Calu3 (cell line): Measurements from ENCODE around the gene PCP2. TPM values are rescaled to one million over a fixed set of nuclear protein-coding genes. Genes with fewer than 3 reads are reported as not detected.

ENCODE experiments used
- BruUV-seq: library from RNA; stranded (reverse); fragments of 400-500 nt; replicated peaks from 2 replicates; lab custom pipeline; 2021; lab: Mats Ljungman, UMichigan
- CTCF ChIA-PET: fragments of 300-600 bp; sonication (Branson Sonifier 250); formaldehyde crosslinking; loops from one replicate; lab custom pipeline; 2022; ENCODE audit warnings: antibody characterized with exemption; lab: Charles Lee
- DNase-seq: peaks from one replicate; pipeline ENCODE4 v3.0.0; 2022
- H3K27ac Mint-ChIP-seq: one replicate; pipeline ENCODE4 v1.8.0; 2022; ENCODE audit warnings: mixed read lengths; ENCODE audit not compliant: unreplicated experiment
- H3K27me3 Mint-ChIP-seq: one replicate; pipeline ENCODE4 v1.8.0; 2022; ENCODE audit warnings: mixed read lengths; ENCODE audit not compliant: unreplicated experiment
- H3K36me3 Mint-ChIP-seq: one replicate; pipeline ENCODE4 v1.8.0; 2022; ENCODE audit warnings: mild to moderate bottlenecking, moderate library complexity, mixed read lengths; ENCODE audit not compliant: insufficient read depth, unreplicated experiment
- H3K4me1 Mint-ChIP-seq: one replicate; pipeline ENCODE4 v1.8.0; 2022; ENCODE audit warnings: mild to moderate bottlenecking, low read depth, mixed read lengths; ENCODE audit not compliant: unreplicated experiment
- H3K4me3 Mint-ChIP-seq: one replicate; pipeline ENCODE4 v1.8.0; 2022; ENCODE audit warnings: mild to moderate bottlenecking, low read depth, moderate library complexity, mixed read lengths; ENCODE audit not compliant: unreplicated experiment
- H3K9me3 Mint-ChIP-seq: one replicate; pipeline ENCODE4 v1.8.0; 2022; ENCODE audit warnings: low read depth, mixed read lengths; ENCODE audit not compliant: unreplicated experiment
- intact Hi-C: fragments of 100-400 bp; cut with micrococcal nuclease; formaldehyde crosslinking; loops from one replicate; pipeline ENCODE4 v1.10.0; 2022; ENCODE audit not compliant: unreplicated experiment
- total RNA-seq: library from RNA; stranded (reverse); gene quantifications from 2 replicates; pipeline ENCODE4 v1.2.3, GENCODE V29; 2022
- TF ChIP-seq, protein P1 (sequence below): fragments of 200-600 bp; IDR thresholded peaks from one replicate; pipeline ENCODE4 v1.8.0; 2022; ENCODE audit warnings: antibody characterized with exemption; ENCODE audit not compliant: unreplicated experiment

The PCP2 gene
- total RNA-seq, 1 experiment from 2014 or later: not detected

- CTCF ChIA-PET: no interaction called here
- TF ChIP-seq, protein P1, sequence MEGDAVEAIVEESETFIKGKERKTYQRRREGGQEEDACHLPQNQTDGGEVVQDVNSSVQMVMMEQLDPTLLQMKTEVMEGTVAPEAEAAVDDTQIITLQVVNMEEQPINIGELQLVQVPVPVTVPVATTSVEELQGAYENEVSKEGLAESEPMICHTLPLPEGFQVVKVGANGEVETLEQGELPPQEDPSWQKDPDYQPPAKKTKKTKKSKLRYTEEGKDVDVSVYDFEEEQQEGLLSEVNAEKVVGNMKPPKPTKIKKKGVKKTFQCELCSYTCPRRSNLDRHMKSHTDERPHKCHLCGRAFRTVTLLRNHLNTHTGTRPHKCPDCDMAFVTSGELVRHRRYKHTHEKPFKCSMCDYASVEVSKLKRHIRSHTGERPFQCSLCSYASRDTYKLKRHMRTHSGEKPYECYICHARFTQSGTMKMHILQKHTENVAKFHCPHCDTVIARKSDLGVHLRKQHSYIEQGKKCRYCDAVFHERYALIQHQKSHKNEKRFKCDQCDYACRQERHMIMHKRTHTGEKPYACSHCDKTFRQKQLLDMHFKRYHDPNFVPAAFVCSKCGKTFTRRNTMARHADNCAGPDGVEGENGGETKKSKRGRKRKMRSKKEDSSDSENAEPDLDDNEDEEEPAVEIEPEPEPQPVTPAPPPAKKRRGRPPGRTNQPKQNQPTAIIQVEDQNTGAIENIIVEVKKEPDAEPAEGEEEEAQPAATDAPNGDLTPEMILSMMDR: no peak
- Mint-ChIP-seq H3K27ac (no peak overlapping the region), H3K9me3 (no peaks in the 10 kb centered on the region), H3K4me1 (no peaks in the 10 kb centered on the region), H3K4me3 (no peak overlapping the region), H3K27me3 (no peaks in the 10 kb centered on the region), H3K36me3 (no peaks in the 10 kb centered on the region)
- BruUV-seq: no TSS peak
- intact Hi-C loops: no loop called here
- no peak for DNase-seq
These were observed 28.4 kb upstream of the PCP2 start for GRCh38 chr19:7661744-7662538.

GRCh38 chr19:7658219-7658686 lies 24.7 kb upstream of the PCP2 start:
- Mint-ChIP-seq H3K9me3 (no peaks in the 10 kb centered on the region), H3K4me3 (no peak overlapping the region), H3K36me3 (peaks cover under 1% of the 10 kb centered on the region), H3K27ac (no peak overlapping the region), H3K27me3 (no peaks in the 10 kb centered on the region), H3K4me1 (peaks cover under 1% of the 10 kb centered on the region)
- TF ChIP-seq, protein P1: no peak
- DNase-seq: no peak
- CTCF ChIA-PET: no interaction called here
- no TSS peak for BruUV-seq
- intact Hi-C loops: no loop called here

DNA sequence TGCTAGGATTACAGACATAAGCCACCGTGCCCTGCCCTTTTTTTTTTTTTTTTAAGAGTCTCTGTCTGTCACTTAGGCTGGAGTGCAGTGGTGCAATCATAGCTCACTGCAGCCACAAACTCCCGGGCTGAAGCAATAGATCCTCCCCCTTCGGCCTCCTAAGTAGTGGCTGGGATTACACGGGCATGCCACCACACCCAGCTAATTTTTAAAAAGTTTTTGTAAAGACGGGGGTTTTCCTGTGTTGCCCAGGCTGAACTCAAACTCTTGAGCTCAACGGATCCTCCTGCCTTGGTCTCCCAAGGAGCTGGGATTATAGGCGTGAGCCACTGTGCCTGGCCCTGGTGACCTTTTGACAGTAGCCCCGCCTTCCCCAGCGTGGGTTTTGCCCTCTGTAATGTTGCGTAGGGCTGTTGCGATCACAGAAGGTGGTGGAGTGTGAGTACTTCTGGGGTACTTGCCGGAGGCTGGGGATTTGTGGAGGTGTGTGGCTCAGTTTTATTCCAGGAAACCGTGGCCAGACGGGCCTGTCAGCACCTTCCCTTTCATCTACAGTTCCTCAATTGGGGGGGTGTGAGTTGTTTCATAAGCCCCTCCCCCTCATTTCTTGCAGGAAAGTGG lies 23.7 kb upstream of the PCP2 start:
- TF ChIP-seq, protein P1: no peak
- BruUV-seq: no TSS peak
- Mint-ChIP-seq H3K27ac (no peak overlapping the region), H3K9me3 (no peaks in the 10 kb centered on the region), H3K4me1 (peaks cover 11% of the 10 kb centered on the region), H3K27me3 (no peaks in the 10 kb centered on the region), H3K4me3 (no peak overlapping the region), H3K36me3 (peaks cover 7% of the 10 kb centered on the region)
- no peak for DNase-seq
- intact Hi-C loops: no loop called here
- CTCF ChIA-PET: interaction anchor here (0.7 kb wide), 1 partner anchor 89 kb away, joined by 3 read pairs; no protein-coding TSS in a partner anchor

DNA sequence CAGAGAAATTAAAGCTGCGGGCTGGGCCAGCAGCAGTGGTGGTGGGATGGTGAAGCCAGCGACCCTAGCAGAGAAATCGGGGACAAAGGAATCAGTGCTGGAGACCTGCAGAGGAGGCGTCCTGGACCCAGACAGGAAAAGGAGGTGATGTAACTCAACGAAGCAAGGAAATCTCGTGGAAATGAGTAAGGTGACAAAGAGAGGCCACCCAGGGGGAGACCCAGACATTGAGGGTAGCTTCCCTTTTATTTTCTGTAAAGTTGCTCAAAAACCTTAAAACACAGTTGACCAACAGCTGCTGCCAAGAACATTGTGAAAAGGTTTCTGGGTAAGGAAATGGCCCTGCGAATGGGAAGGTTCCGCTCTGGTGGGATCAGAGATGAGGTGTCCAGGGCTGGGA lies 22.1 kb upstream of the PCP2 start:
- H3K9me3 Mint-ChIP-seq: no peaks in the 10 kb centered on the region
- H3K27me3 Mint-ChIP-seq: no peaks in the 10 kb centered on the region
- peaks cover 12% of the 10 kb centered on the region for H3K36me3 Mint-ChIP-seq
- H3K4me3 Mint-ChIP-seq: no peak overlapping the region
- CTCF ChIA-PET: no interaction called here
- no TSS peak for BruUV-seq
- no peak overlapping the region for H3K27ac Mint-ChIP-seq
- TF ChIP-seq, protein P1: no peak
- DNase-seq: no peak
- intact Hi-C loops: no loop called here
- H3K4me1 Mint-ChIP-seq: peaks cover 14% of the 10 kb centered on the region
